IMR-90 (cell line): ENCODE results near the gene FBXL7. TPM values are rescaled to one million over a fixed set of nuclear protein-coding genes. Genes with fewer than 3 reads are reported as not detected.

Experiments
- ATAC-seq: fragments of 200-7000 bp; cut with Tn5 transposase; 2 replicates; pipeline ENCODE4 v1.9.1; 2020; ENCODE audit warnings: low read depth, mild to moderate bottlenecking, moderate library complexity
- BruUV-seq: library from RNA; stranded (reverse); fragments of 400-500 nt; replicated peaks from 2 replicates; lab custom pipeline; 2021; lab: Mats Ljungman, UMichigan
- CTCF ChIA-PET: fragments of 300-600 bp; formaldehyde crosslinking; extraction: SDS; loops from one replicate; lab custom pipeline; 2021; ENCODE audit warnings: antibody characterized with exemption; lab: Yijun Ruan, JAX
- POLR2A ChIA-PET: fragments of 300-600 bp; sonication (Branson Sonifier 250); formaldehyde crosslinking; loops from one replicate; lab custom pipeline; 2022; ENCODE audit warnings: antibody characterized with exemption; ENCODE audit not compliant: unreplicated experiment; lab: Charles Lee
- DNase-seq: peaks from one replicate; pipeline ENCODE4 v3.0.0; 2013
- H2AFZ ChIP-seq: replicated peaks from 2 replicates; pipeline ENCODE3; 2013; ENCODE audit warnings: low read length, mild to moderate bottlenecking; ENCODE audit not compliant: poor library complexity
- H2AK5ac ChIP-seq: 2 replicates; pipeline ENCODE4 v1.6.1; 2013; ENCODE audit warnings: low read depth, low read length, inconsistent platforms
- H2AK9ac ChIP-seq: replicated peaks from 2 replicates; pipeline ENCODE3; 2013; ENCODE audit warnings: mild to moderate bottlenecking, low read depth, low read length, moderate library complexity; ENCODE audit not compliant: poor library complexity
- H2BK120ac ChIP-seq: 2 replicates; pipeline ENCODE4 v1.6.1; 2013; ENCODE audit warnings: low read depth, low read length, inconsistent platforms
- H2BK15ac ChIP-seq: 3 replicates; pipeline ENCODE4 v1.6.1; 2013; ENCODE audit warnings: low read depth, low read length, inconsistent platforms
- H2BK20ac ChIP-seq: 2 replicates; pipeline ENCODE4 v1.6.1; 2013; ENCODE audit warnings: low read depth, mild to moderate bottlenecking, inconsistent platforms, low read length, moderate library complexity
- H2BK5ac ChIP-seq: 2 replicates; pipeline ENCODE4 v1.6.1; 2013; ENCODE audit warnings: mild to moderate bottlenecking, low read depth, low read length, inconsistent platforms; ENCODE audit not compliant: poor library complexity, severe bottlenecking
- H3K14ac ChIP-seq: replicated peaks from 2 replicates; pipeline ENCODE4 v1.6.1; 2013; ENCODE audit warnings: low read depth, low read length, inconsistent platforms
- H3K18ac ChIP-seq: 2 replicates; pipeline ENCODE4 v1.6.1; 2013; ENCODE audit warnings: low read depth, low read length, control low read depth
- H3K23ac ChIP-seq: 2 replicates; pipeline ENCODE4 v1.6.1; 2013; ENCODE audit warnings: low read depth, low read length, inconsistent platforms
- H3K27ac ChIP-seq: 2 replicates; pipeline ENCODE4 v1.5.1; 2013; ENCODE audit warnings: mild to moderate bottlenecking, control low read depth, low read length; ENCODE audit not compliant: insufficient read depth
- H3K27me3 ChIP-seq: 2 replicates; pipeline ENCODE4 v1.6.1; 2013; ENCODE audit warnings: low read length; ENCODE audit not compliant: control insufficient read depth, insufficient read depth
- H3K36me3 ChIP-seq: 2 replicates; pipeline ENCODE4 v1.6.1; 2013; ENCODE audit warnings: low read length, mixed read lengths; ENCODE audit not compliant: control insufficient read depth, insufficient read depth
- H3K4ac ChIP-seq: 2 replicates; pipeline ENCODE4 v1.6.1; 2013; ENCODE audit warnings: low read depth, low read length, inconsistent platforms
- H3K4me1 ChIP-seq: 2 replicates; pipeline ENCODE4 v1.6.1; 2013; ENCODE audit warnings: low read length, mixed read lengths; ENCODE audit not compliant: control insufficient read depth, insufficient read depth
- H3K4me2 ChIP-seq: 2 replicates; pipeline ENCODE4 v1.6.1; 2013; ENCODE audit warnings: low read depth, mild to moderate bottlenecking, control low read depth, low read length, moderate library complexity
- H3K4me3 ChIP-seq: 2 replicates; pipeline ENCODE4 v1.5.1; 2013; ENCODE audit warnings: low read depth, mild to moderate bottlenecking, control low read depth, low read length, moderate library complexity; ENCODE audit not compliant: insufficient read depth
- H3K56ac ChIP-seq: 2 replicates; pipeline ENCODE4 v1.6.1; 2013; ENCODE audit warnings: low read length, inconsistent platforms; ENCODE audit not compliant: insufficient read depth; ENCODE audit errors: extremely low read depth
- H3K79me1 ChIP-seq, 2 experiments: 2 replicates each; pipeline ENCODE4 v1.6.1; 2013; ENCODE audit warnings: low read length in 2 of 2, inconsistent platforms in 1 of 2, low read depth in 1 of 2
- H3K9ac ChIP-seq: 2 replicates; pipeline ENCODE4 v1.6.1; 2013; ENCODE audit warnings: low read depth, low read length, control low read depth
- H3K9me1 ChIP-seq: 2 replicates; pipeline ENCODE4 v1.6.1; 2013; ENCODE audit warnings: low read length, inconsistent platforms; ENCODE audit not compliant: insufficient read depth
- H3K9me3 ChIP-seq: 2 replicates; pipeline ENCODE4 v1.6.1; 2013; ENCODE audit warnings: low read length; ENCODE audit not compliant: control insufficient read depth, insufficient read depth
- H4K20me1 ChIP-seq: 2 replicates; pipeline ENCODE4 v1.6.1; 2013; ENCODE audit warnings: low read length, inconsistent platforms; ENCODE audit not compliant: insufficient read depth
- H4K5ac ChIP-seq: 2 replicates; pipeline ENCODE4 v1.6.1; 2013; ENCODE audit warnings: mild to moderate bottlenecking, low read depth, low read length, control low read depth
- H4K8ac ChIP-seq, 2 experiments: 2 replicates each; pipeline ENCODE4 v1.6.1; 2013; ENCODE audit warnings: low read depth in 2 of 2, low read length in 2 of 2, control low read depth in 1 of 2, inconsistent platforms in 1 of 2
- H4K91ac ChIP-seq: 2 replicates; pipeline ENCODE4 v1.6.1; 2013; ENCODE audit warnings: low read depth, low read length, inconsistent platforms; ENCODE audit not compliant: insufficient read depth
- CEBPB ChIP-seq: IDR thresholded peaks from 2 replicates; pipeline ENCODE4 v1.6.1; 2012; ENCODE audit warnings: low read depth, low read length, improper control_type of control experiment
- CHD1 ChIP-seq: IDR thresholded peaks from 2 replicates; pipeline ENCODE4 v1.6.1; 2012; ENCODE audit warnings: low read depth, low read length, improper control_type of control experiment
- FOS ChIP-seq: fragments of 150-350 bp; IDR thresholded peaks from 2 replicates; pipeline ENCODE4 v1.6.1; 2016; ENCODE audit warnings: low read depth, low read length
- MAFK ChIP-seq: IDR thresholded peaks from 2 replicates; pipeline ENCODE4 v1.6.1; 2012; ENCODE audit warnings: low read depth, low read length, improper control_type of control experiment
- POLR2A ChIP-seq: IDR thresholded peaks from 2 replicates; pipeline ENCODE4 v1.6.1; 2012; ENCODE audit warnings: mild to moderate bottlenecking, low read depth, low read length
- USF2 ChIP-seq: fragments of 150-350 bp; IDR thresholded peaks from 2 replicates; pipeline ENCODE4 v1.6.1; 2017; ENCODE audit warnings: mild to moderate bottlenecking, antibody characterized with exemption, low read length, low read depth
- WGBS, 2 experiments: methylation state at CpG; one replicate each; pipeline versions ENCODE4 v1.1.5 to v1.1.7; 2013; ENCODE audit warnings: missing lambda C conversion rate in 2 of 2; ENCODE audit not compliant: insufficient read length in 1 of 2; ENCODE audit errors: extremely low coverage in 2 of 2; 5-methylcytosine and 5-hydroxymethylcytosine counted together
- dilution Hi-C: fragments of 300-500 bp; cut with HindIII; formaldehyde crosslinking; loops from one replicate; pipeline ENCODE4 v1.14.3; 2018; ENCODE audit warnings: low sequenced_read_pairs; ENCODE audit not compliant: unreplicated experiment
- in situ Hi-C: fragments of 300-500 bp; cut with MboI; formaldehyde crosslinking; loops from 3 replicates; pipeline ENCODE4 v1.14.3; 2019; ENCODE audit warnings: low sequenced_read_pairs, inconsistent platforms, mixed read lengths
- intact Hi-C: fragments of 100-400 bp; cut with micrococcal nuclease; formaldehyde crosslinking; loops from 2 replicates; pipeline ENCODE4 v1.10.0; 2022
- polyA plus RNA-seq, 3 experiments: library from polyadenylated mRNA; depleted of rRNA; stranded (reverse); fragments of >200 nt; gene quantifications; 2 replicates each; pipeline ENCODE4 v1.2.3, GENCODE V29; 2012; ENCODE audit warnings: low replicate concordance in 1 of 3
- total RNA-seq: library from RNA; depleted of rRNA; stranded (reverse); fragments of >200 nt; gene quantifications from 2 replicates; pipeline ENCODE4 v1.2.3, GENCODE V29; 2012
- TF ChIP-seq, protein P1 (sequence below): fragments of 150-350 bp; IDR thresholded peaks from 2 replicates; pipeline ENCODE4 v1.6.1; 2016; ENCODE audit warnings: low read depth, mild to moderate bottlenecking, low read length, moderate library complexity, borderline replicate concordance

FBXL7 gene
- total and polyA plus RNA-seq, 2 of the 4 experiments (the other 2 are of a cell fraction): 4.1 to 10.2 TPM

- Histone ChIP-seq H3K9me3 (no peaks in the 10 kb centered on the region), H4K5ac (no peak overlapping the region), H3K9me1 (no peaks in the 10 kb centered on the region), H3K27me3 (no peaks in the 10 kb centered on the region), H4K20me1 (no peaks in the 10 kb centered on the region), H2AK9ac (no peak overlapping the region), H3K4me1 (peaks cover 1% of the 10 kb centered on the region; the same call in 1 of the 2 replicates), H3K56ac (no peak overlapping the region), H3K36me3 (no peaks in the 10 kb centered on the region), H3K18ac (no peak overlapping the region), H4K91ac (no peak overlapping the region), H3K4me2 (no peak overlapping the region), H3K79me1 (no peaks in the 10 kb centered on the region), H2BK20ac (no peak overlapping the region), H4K8ac (no peak overlapping the region), H3K14ac (no peak overlapping the region), H3K27ac (no peak overlapping the region), H2BK15ac (no peak overlapping the region), H2BK120ac (no peak overlapping the region), H3K4me3 (no peak overlapping the region), H2AFZ (no peak overlapping the region), H3K9ac (no peak overlapping the region), H3K23ac (no peak overlapping the region), H2BK5ac (no peak overlapping the region), H3K4ac (no peak overlapping the region), H2AK5ac (no peak overlapping the region)
- BruUV-seq: no TSS peak
- ATAC-seq: no peak
- no peak for DNase-seq
- in situ Hi-C loops: no loop called here
- ChIA-PET CTCF (interaction anchor here (1.2 kb wide), 1 partner anchor 20 kb away, joined by 3 read pairs; no protein-coding TSS in a partner anchor), POLR2A (no interaction called here)
- 42% methylated on average over 6 of the region's 6 CpGs; no CpG with 5 or more reads in 1 of the 2 experiments for WGBS, 2 experiments
- intact Hi-C loops: loop anchor here (1.0 kb wide), 1 partner anchor 48 kb away; no protein-coding TSS in a partner anchor
- no peak for TF ChIP-seq FOS
- no peak for TF ChIP-seq POLR2A
- TF ChIP-seq CEBPB: no peak
- TF ChIP-seq USF2: no peak
- TF ChIP-seq, protein P1, sequence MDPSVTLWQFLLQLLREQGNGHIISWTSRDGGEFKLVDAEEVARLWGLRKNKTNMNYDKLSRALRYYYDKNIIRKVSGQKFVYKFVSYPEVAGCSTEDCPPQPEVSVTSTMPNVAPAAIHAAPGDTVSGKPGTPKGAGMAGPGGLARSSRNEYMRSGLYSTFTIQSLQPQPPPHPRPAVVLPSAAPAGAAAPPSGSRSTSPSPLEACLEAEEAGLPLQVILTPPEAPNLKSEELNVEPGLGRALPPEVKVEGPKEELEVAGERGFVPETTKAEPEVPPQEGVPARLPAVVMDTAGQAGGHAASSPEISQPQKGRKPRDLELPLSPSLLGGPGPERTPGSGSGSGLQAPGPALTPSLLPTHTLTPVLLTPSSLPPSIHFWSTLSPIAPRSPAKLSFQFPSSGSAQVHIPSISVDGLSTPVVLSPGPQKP: no peak
- no peak for TF ChIP-seq MAFK
- no peak for TF ChIP-seq CHD1
- dilution Hi-C loops: no loop called here
These were observed 398.7 kb downstream of the FBXL7 start for GRCh38 chr5:15898641-15899040.
